ENCODE measurements around the gene FIG4.
"Not testable (repeated sequence)": the region's sequence is repeated elsewhere in the genome, so short reads cannot be mapped to it uniquely, and the experiment has no call there.

FIG4 gene

DNA sequence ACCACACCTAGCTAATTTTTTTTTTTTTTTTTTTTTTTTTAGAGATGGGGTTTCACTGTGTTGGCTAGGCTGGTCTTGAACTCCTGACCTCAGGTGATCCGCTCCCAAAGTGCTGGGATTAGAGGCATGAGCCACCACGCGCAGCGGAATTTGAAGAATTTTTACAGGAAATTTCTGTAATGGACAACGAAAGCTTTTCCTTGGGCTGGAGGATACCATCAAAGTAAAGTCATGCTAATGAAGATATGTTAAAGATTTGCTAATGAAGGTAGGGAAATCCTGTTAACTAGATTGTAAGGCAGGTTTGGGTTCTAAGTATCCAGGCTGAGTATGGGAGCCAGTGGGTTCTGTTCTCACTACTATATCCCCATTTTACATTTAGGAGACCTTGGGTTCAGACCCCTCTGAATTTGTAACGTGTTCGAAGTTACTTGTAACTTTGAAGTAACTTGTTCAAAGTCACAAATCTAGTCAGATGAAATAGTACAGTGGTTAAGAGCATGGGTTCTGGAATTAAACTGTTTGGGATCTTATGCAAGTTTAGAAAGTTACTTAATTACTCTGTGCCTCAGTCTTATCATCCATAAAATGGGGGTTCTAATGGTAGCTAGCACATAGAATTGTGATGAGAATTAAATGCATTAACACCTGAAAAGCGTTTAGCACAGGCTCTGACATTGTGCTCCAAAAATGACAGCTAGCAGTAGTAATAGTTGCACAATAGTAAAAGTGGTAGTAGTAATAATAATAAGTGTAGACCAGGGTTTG is 163.6 kb downstream of the FIG4 start:
- TF ChIP-seq, protein P1, sequence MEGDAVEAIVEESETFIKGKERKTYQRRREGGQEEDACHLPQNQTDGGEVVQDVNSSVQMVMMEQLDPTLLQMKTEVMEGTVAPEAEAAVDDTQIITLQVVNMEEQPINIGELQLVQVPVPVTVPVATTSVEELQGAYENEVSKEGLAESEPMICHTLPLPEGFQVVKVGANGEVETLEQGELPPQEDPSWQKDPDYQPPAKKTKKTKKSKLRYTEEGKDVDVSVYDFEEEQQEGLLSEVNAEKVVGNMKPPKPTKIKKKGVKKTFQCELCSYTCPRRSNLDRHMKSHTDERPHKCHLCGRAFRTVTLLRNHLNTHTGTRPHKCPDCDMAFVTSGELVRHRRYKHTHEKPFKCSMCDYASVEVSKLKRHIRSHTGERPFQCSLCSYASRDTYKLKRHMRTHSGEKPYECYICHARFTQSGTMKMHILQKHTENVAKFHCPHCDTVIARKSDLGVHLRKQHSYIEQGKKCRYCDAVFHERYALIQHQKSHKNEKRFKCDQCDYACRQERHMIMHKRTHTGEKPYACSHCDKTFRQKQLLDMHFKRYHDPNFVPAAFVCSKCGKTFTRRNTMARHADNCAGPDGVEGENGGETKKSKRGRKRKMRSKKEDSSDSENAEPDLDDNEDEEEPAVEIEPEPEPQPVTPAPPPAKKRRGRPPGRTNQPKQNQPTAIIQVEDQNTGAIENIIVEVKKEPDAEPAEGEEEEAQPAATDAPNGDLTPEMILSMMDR (IDR thresholded peaks at IDR 0.05; ENCODE audit: insufficient read depth, low read depth, low read length, missing control alignments): no peak
- no peak for DNase-seq (ENCODE audit: low read depth)
- no peak overlapping the region for H3K4me3 ChIP-seq (ENCODE audit: low read depth, low read length)

DNA sequence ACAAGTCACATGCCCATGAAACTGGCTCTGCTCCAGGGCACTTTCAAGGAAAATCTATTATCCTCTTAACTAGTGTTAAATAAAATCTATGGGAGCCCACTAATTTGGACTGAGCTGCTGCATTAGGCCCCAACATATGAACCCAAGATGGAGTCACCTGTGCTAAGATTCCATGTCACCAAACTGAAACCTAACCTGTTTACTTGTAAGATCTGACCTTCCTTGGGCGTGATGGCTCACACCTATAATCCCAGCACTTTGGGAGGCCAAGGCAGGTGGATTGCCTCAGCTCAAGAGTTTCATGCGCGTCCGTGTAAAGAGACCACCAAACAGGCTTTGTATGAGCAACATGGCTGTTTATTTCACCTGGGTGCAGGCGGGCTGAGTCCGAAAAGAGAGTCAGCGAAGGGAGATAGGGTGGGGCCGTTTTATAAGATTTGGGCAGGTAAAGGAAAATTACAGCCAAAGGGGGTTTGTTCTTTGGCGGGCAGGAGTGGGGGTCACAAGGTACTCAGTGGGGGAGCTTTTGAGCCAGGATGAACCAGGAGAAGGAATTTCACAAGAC is 164.5 kb downstream of the FIG4 start:
- not testable (repeated sequence) for DNase-seq (ENCODE audit: low read depth); H3K4me3 ChIP-seq (ENCODE audit: low read depth, low read length)

DNA sequence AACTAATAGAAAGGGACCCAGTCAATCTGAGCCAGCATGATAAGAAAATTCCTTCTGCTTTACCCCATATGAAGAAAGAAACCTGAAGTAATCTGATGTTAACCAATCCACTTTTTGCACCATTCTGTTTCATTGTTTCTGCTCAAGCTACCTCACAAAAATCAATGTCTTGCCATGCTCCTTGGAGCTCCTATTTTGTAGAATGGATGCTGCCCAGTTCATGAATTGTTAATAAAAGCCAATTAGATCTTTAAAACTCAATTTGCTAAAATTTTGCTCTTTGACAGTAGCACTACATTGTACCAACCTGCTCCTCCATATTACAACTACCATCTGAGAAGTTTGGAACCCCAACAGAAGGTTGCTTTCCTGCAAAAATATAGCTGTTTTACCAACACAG is 170.8 kb downstream of the FIG4 start:
- TF ChIP-seq, protein P1 (IDR thresholded peaks at IDR 0.05; ENCODE audit: insufficient read depth, low read depth, low read length, missing control alignments): no peak
- no peak overlapping the region for H3K4me3 ChIP-seq (ENCODE audit: low read depth, low read length)

DNA sequence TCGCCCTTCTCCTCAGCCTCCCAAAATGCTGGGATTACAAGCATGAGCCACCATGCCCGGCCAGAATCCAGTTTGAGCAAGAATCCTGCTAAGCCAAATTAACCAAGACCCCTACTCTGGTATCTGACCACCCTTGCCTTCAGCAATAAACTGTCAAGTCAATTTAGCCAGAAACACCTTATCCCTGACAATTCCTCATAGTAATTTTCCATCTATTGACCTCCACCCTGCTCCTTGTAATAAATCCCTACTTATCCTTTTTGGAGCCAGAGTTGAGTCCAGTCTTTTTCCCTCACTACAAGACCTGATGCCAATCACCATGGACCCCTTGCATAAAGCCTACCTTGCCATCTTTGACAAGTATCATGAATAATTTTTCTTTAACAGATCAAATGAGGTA is 173.0 kb downstream of the FIG4 start:
- TF ChIP-seq, protein P1 (IDR thresholded peaks at IDR 0.05; ENCODE audit: insufficient read depth, low read depth, low read length, missing control alignments): no peak
- no peak overlapping the region for H3K4me3 ChIP-seq (ENCODE audit: low read depth, low read length)
- DNase-seq (ENCODE audit: low read depth): no peak

More for the DNA sequence above, 170.8 kb downstream of the FIG4 start:
- DNase-seq (ENCODE audit: low read depth): no peak

DNA sequence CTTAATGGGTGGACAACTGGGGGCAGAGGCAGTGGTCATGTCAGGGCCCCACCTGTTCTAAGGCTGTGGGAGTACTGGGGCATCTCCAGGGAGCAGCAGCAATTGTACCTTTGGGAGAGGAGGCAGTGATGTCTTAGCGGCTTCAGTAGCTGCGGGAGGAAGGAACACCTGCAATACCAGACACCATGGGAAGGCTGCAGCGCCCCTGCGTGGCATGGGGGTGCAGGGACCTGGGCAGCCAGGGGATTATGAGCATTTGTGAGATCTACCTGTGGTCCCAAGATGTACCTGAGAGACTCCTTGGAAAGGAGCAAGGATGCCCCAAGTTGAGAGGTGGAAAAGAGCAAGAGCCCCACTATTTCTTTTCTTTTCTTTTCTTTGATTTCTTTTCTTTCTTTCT is 174.9 kb downstream of the FIG4 start:
- DNase-seq (ENCODE audit: low read depth): peak; percentile 22
- H3K4me3 ChIP-seq (ENCODE audit: low read depth, low read length): no peak overlapping the region
- TF ChIP-seq, protein P1 (IDR thresholded peaks at IDR 0.05; ENCODE audit: insufficient read depth, low read depth, low read length, missing control alignments): peak; percentile 37

DNA sequence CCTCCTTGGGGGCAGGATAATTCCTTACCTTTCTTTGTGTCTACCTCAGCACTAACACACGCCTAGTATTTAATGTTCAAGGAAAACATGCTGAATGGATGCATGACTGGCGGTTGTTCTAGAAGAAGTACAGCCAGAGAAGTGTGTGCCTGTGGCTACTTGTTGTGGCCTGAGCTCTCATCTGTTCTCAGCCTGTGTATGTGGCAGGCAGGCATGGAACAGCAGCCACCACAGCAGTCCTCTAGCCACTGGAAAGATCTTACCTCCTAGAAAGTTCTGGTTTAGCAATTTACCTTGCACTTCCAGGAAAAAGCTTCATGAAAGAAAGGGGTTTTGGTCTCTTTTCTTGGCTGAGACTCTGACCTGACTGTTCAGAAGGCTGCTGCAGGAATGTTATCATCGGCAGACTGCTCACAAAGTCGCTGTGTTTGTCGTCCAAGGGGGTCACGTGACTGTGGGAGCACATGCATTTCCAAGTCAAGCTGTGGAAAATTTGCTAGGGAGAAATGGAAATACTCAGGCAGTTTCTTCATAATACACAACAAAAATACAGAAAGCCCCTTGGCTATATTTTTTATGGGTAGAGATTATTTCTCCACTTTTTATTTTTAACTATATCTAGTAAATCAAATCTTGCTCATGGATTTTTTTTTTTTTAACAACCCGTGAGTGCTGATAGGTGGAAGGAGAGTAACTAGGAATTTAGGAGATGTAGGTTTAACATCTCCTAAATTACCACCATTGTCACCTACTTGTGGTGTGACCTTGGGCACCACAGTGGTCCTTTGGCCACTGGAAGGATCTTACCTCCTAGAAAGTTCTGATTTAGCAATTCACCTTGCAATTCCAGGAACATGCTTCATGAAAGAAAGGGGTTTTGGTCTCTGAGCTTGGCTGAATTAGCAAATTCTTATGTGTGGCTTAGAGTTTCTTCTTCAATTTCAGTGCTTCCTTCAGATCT is 176.2 kb downstream of the FIG4 start:
- DNase-seq (ENCODE audit: low read depth): no peak
- H3K4me3 ChIP-seq (ENCODE audit: low read depth, low read length): no peak overlapping the region
- TF ChIP-seq, protein P1 (IDR thresholded peaks at IDR 0.05; ENCODE audit: insufficient read depth, low read depth, low read length, missing control alignments): no peak

DNA sequence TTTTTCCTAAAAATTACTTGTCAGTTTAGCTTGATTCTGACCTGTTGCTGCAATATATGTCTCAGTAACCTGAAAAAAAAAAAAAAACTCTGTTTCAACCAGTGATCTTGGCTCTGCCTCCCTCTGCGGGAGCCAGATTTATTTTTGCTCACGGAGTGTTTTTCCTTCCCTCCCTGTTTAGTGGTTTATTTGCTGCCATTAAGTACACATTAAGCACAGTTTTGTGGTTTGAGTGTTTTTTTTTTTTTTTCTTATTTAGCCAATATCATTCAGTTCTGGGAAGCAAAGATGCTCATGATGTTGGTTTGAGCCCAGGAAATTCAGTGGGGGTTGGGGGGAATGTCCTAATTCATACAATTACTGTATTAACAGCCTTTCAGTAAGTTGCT is 176.9 kb downstream of the FIG4 start:
- no peak overlapping the region for H3K4me3 ChIP-seq (ENCODE audit: low read depth, low read length)
- DNase-seq (ENCODE audit: low read depth): no peak
- TF ChIP-seq, protein P1 (IDR thresholded peaks at IDR 0.05; ENCODE audit: insufficient read depth, low read depth, low read length, missing control alignments): no peak

DNA sequence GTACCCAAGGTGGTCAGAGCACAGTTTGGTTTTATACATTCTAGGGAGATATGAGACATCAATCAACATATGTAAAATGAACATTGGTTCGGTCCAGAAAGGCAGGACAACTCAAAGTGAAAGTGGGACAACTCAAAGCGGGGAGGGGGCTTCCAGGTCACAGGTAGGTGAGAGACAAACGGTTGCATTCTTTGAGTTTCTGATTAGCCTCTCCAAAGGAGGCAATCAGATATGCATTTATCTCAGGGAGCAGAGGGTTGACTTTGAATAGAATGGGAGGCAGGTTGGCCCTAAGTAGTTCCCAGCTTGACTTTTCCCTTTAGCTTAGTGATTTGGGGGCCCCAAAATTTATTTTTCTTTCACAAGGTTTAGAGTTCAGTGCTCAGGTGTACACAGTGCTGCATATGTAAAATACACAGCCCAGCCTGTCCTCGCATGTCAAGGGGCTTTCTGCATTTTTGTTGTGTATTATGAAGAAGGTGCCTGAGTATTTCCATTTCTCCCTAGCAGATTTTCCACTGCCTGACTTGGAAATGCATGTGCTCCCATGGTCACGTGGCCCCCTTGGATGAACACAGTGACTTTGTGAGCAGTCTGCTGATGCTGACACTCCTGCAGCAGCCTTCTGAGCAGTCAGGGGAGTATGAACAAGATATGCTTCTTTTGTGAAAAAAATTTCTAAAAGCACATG is 178.4 kb downstream of the FIG4 start:
- not testable (repeated sequence) for DNase-seq (ENCODE audit: low read depth)

More for the DNA sequence above, 178.4 kb downstream of the FIG4 start:
- H3K4me3 ChIP-seq (ENCODE audit: low read depth, low read length): not testable (repeated sequence)

All from GM12865 (cell line).